Endometrium (tissue), 2 donors: ENCODE results near the gene MACROD2.

Source experiments
- FAIRE-seq: peaks from 2 replicates; lab custom pipeline; 2012; peaks lifted over from hg19 to GRCh38; lab: Jason Lieb, UNC
- donor health status: control.
- donor health status: control.

Gene MACROD2

DNA sequence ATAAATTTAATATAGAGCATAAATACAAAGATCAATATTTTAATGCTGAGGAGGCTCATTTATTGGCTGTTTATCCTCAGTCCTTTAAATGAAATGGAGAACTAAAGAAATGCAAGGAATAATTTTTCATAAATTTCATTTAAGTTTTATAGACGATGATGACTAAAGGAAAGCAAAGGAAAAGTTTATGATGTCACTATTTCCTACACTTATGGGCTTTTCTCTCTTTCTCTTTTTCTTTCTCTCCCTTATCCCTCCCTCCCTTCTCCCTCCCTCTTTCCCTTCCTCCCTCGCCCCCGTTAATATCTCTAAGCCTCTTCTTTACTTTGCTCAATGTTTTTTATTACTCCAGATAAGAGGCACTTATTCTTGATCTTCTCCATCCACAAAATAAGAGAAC lies 1231.8 kb downstream of the MACROD2 start:
- FAIRE-seq: no peak

GRCh38 chr20:15232243-15232642 lies 1236.9 kb downstream of the MACROD2 start:
- FAIRE-seq: no peak

DNA sequence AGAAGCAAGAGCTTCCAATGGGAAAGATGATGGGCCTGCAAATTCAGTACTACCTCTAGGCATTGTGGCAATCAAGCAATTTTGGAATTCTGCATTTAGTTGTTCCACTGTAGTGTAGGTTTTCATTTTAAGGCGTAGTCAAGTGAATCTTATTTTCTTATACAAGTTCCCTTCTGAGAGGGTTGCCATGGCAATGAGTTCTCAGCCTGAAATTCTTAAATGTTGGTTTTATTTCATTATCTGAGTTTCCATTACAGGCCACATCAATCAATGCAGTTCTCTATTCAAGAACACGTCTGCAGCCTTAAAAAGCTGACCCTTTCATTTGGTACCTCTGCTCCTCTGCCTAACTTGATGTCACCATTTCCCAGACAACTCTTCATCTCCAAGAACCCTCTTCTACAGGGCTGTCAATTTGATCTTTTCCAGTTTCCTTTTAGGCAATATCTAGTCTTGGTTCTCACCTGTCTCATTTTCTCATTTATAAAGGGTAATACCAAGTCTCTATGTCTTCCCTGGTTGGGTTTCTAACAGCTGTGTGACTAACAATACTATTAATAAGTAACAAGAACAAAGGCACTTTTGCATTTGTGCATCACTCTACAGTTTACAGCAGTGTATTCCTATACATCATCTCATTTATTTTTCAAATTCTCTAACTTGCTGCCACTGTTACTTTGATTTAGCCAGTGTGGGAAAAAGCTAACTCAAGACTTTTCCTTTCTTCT lies 1240.3 kb downstream of the MACROD2 start:
- no peak for FAIRE-seq

GRCh38 chr20:15236812-15237211 lies 1241.5 kb downstream of the MACROD2 start:
- no peak for FAIRE-seq

- FAIRE-seq: no peak
Observed at GRCh38 chr20:15239542-15240206, 1244.4 kb downstream of the MACROD2 start.

DNA sequence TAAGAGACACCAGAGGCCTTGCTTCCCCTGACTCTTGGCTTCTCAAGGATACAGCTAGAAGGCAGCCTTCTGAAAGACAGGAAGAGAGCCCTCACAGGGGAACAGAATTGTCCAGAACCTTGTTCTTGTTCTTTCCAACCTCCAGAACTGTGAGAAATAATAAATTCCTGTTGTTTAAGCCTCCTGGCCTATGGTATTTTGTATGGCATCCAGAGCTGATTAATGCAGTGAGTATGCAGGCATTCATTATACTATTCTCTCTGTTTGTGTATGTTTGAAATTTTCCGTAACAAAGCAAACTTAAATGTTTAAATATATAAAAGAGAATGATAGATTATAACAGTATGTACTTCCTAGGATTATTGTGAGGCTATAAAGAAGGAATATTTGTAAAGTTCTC lies 1245.5 kb downstream of the MACROD2 start:
- no peak for FAIRE-seq

DNA sequence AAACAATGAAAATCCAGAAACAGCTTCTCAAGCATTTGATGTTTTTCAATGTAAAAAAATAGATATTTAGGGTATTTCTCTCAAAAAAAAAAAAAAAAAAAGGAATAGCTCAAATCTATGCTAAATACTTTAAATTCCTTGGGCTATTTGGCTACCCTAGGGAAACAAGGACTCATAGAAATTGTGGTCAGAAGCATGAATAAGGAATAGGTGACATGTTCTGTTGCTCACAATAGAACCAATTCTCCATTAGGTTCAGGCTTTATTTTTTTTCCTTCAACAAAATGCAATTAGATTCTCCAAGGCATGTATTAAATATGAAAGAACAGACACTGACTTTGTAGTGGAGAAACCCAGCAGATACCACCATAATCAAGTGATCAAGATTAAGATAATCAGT lies 1246.4 kb downstream of the MACROD2 start:
- FAIRE-seq: no peak

- no peak for FAIRE-seq
Observed at GRCh38 chr20:15242773-15243172, 1247.5 kb downstream of the MACROD2 start.

GRCh38 chr20:15245896-15246295 lies 1250.6 kb downstream of the MACROD2 start:
- no peak for FAIRE-seq

DNA sequence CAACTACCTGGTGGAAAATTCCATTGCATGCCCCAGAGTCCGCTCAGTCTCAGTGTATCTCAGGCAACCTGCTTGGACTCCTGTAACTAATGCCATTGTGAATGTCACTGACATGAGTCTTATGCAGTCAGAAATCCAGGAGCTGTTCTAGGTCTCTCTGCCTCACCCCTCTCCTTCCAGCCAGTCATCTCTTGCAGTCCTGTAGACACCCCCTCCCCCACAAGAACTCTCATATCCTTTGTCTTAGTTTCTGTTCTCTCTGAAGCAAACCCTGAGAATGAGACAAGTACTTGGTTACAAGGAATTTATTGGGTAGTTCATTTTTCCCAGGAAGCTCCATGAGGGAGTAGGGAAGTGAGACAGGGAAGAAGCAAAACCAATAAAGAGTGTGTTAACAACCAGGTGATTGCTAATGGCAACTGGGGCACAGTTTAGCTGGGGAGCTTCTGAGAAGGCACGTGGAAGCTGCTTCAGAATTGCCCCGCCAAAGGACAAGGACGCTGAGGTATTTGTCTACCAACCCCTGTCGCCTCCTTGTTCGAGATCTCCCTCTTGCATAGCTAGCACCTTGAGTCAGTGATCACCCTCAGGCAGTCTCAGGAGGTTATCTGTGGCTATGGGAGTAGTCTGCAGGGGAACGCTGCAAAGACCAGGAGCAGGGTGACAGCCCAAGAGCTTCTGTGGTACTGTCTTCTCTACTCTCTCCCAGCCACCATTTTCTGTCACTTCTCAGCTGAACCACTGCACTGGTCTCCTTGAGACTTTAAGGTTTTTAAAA lies 1253.5 kb downstream of the MACROD2 start:
- no peak for FAIRE-seq

GRCh38 chr20:15251171-15251570 lies 1255.9 kb downstream of the MACROD2 start:
- no peak for FAIRE-seq

GRCh38 chr20:15252304-15252703 lies 1257.0 kb downstream of the MACROD2 start:
- FAIRE-seq: no peak

DNA sequence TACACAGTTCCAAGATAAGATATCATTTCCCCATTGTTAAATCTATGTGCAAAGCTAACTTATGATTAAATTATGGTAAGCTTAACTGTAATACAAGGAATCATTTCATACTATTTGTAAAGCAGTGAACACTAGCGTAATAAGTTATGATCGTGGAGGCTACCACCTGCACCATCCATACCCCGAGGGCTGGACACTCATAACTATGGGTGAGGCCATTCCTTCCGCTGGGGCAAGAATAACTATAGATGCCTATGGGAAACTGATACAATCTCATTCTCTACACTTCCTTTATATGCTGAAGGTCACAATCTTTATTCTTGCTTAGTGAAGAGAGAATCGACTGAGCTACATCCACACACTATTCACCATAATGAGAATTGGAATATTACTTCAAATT lies 1258.1 kb downstream of the MACROD2 start:
- no peak for FAIRE-seq

DNA sequence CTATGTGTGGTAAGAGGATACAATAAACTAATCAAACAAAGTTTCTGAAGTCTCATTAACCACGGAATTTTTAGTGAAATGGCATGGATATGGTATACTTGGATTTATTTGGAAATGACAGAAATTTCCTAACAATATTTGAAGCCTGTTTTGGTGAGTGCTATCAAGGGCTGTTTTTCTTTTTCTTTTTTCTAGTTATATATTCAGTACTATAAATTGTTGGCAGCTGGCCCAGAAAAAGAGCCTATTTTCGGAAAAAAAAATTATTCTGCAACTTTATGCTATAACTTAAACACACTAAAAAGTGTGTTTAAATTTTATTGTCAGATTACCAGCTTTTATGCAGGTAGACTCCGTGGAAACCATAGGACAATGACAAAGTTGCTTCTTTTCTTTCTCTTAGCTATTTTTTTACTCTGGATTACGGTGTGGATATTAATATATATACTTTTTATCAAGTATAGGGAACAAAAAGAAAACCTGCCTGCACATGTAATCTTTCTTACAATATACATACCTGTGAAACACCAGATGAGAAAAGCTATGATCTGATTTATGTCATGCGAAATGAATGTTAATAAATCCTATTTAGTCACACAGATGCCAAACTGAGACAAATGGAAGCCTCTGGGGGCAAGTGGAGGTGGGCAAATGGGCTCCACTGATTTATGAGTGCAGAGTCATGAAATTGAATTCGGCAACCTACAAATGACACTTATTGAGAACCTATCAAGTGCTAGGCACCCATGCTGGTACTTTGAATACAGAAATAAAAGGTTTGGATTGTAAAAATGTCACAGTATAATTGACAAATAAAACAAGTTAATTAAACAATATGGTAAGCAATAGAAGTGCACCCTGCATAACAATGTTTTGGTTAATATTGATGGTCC lies 1261.6 kb downstream of the MACROD2 start:
- no peak for FAIRE-seq

DNA sequence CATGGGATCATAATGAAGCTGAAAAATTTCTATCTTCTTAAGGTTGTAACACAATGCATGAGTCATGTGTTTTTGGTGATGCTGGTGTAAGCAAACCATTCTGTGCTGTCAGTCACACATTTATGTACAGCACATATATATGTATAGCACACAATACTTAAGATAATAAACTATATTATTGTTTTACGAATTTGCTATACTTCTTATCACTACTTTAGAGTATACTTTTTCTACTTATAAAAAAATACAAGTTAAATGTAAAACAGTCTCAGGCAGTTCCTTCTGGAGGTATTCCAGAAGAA lies 1262.2 kb downstream of the MACROD2 start:
- FAIRE-seq: no peak

- FAIRE-seq: no peak
Observed at GRCh38 chr20:15265581-15266309, 1270.4 kb downstream of the MACROD2 start.

DNA sequence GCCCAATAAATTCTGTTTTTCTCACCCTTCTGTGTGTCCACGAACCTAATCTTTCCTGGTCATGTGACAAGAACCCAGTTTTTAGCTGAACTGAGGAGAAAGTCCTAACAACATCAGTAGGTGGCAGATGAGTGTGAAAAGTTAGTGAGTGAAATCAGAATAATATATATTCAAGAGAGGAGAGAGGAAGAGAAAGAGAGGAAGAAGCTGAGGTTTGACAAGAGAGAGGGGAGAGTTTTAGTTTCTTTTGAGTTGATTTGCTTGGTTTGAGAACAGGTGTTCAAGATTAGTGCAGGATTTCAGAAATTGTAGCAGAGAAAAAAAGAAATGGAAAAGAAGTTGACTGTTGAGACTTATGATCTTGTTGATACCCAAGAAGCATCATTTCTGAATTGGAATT lies 1272.6 kb downstream of the MACROD2 start:
- FAIRE-seq: no peak

- FAIRE-seq: no peak
Observed at GRCh38 chr20:15278041-15278440, 1282.7 kb downstream of the MACROD2 start.

GRCh38 chr20:15287329-15287728 lies 1292.0 kb downstream of the MACROD2 start:
- FAIRE-seq: no peak

GRCh38 chr20:15288106-15288505 lies 1292.8 kb downstream of the MACROD2 start:
- FAIRE-seq: no peak

GRCh38 chr20:15289337-15289736 lies 1294.0 kb downstream of the MACROD2 start:
- no peak for FAIRE-seq

DNA sequence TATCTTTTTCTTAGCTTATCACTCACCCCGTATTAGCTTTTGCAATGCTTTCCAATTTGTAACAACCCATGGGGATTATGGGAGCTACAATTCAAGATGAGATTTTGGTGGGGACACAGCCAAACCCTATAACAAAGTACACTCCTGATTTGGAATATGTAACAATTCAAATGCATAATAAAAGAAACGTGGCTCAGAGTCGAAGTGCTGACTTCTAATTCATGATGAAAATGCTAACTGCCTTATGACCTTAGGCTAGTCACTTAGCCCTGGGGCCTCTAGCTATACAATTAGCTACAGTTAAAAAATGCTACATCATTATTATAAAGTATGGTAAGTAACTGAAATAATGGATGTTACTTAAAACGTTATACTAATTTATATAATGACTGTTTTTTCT lies 1297.1 kb downstream of the MACROD2 start:
- no peak for FAIRE-seq
